Activated naive CD4-positive, alpha-beta T cell treated with anti-CD3 and anti-CD28 coated beads, Interleukin-2, amount 50 U/mL, for 16 hours (primary cell): ENCODE data around the gene LELP1.
"Not testable (repeated sequence)": the region's sequence is repeated elsewhere in the genome, so short reads cannot be mapped to it uniquely, and the experiment has no call there.

Source experiments
- DNase-seq: peaks from one replicate; pipeline ENCODE4 v3.0.0-alpha.2; 2020

Gene LELP1

GRCh38 chr1:153203130-153203529 lies at the start of gene LELP1:
LELP1 (plus strand) TSS chr1:153203430; CDS start chr1:153204708, 1,278 bp downstream.
- no peak for DNase-seq

- no peak for DNase-seq
These were observed 47.7 kb upstream of the LELP1 start for GRCh38 chr1:153155541-153155940.

- DNase-seq: no peak
These were observed 34.5 kb upstream of the LELP1 start for GRCh38 chr1:153168686-153169085.

GRCh38 chr1:153174624-153175023 lies 28.6 kb upstream of the LELP1 start:
- DNase-seq: no peak

GRCh38 chr1:153178922-153179321 lies 24.3 kb upstream of the LELP1 start:
- DNase-seq: no peak

GRCh38 chr1:153180556-153180955 lies 22.7 kb upstream of the LELP1 start:
- DNase-seq: no peak

GRCh38 chr1:153188301-153188700 lies 14.9 kb upstream of the LELP1 start:
- DNase-seq: not testable (repeated sequence)

GRCh38 chr1:153190373-153190772 lies 12.9 kb upstream of the LELP1 start:
- no peak for DNase-seq

GRCh38 chr1:153192697-153193096 lies 10.5 kb upstream of the LELP1 start:
- DNase-seq: no peak

GRCh38 chr1:153194331-153195050 lies 8.7 kb upstream of the LELP1 start:
- DNase-seq: no peak

GRCh38 chr1:153195216-153195615 lies 8.0 kb upstream of the LELP1 start:
- DNase-seq: no peak

- DNase-seq: no peak
These were observed 1.2 kb upstream of the LELP1 start for GRCh38 chr1:153202006-153202405.

- no peak for DNase-seq
These were observed 3.4 kb downstream of the LELP1 start for GRCh38 chr1:153206631-153207030.

- DNase-seq: no peak
These were observed 7.0 kb downstream of the LELP1 start for GRCh38 chr1:153210206-153210605.

GRCh38 chr1:153212201-153212600 lies 9.0 kb downstream of the LELP1 start:
- DNase-seq: no peak

- no peak for DNase-seq
These were observed 10.3 kb downstream of the LELP1 start for GRCh38 chr1:153213519-153213918.

- DNase-seq: no peak
These were observed 14.0 kb downstream of the LELP1 start, which contains the start of gene PRR9 for GRCh38 chr1:153217212-153217611. PRR9 (plus strand) TSS chr1:153217584; CDS start chr1:153218145, 561 bp downstream.

GRCh38 chr1:153217744-153218416 lies 14.7 kb downstream of the LELP1 start:
- DNase-seq: no peak

GRCh38 chr1:153220606-153221303 lies 17.5 kb downstream of the LELP1 start:
- DNase-seq: no peak

- peak; percentile 44 for DNase-seq
These were observed 20.0 kb downstream of the LELP1 start for GRCh38 chr1:153223040-153223891.

GRCh38 chr1:153227810-153228209 lies 24.6 kb downstream of the LELP1 start:
- no peak for DNase-seq

- DNase-seq: no peak
These were observed 25.3 kb downstream of the LELP1 start for GRCh38 chr1:153228491-153228890.
